ENCODE measurements around the gene KRTAP4-11.

GRCh38 chr17:41147531-41148204 is 29.5 kb upstream of the KRTAP4-11 start:
- TF ChIP-seq, protein P1, sequence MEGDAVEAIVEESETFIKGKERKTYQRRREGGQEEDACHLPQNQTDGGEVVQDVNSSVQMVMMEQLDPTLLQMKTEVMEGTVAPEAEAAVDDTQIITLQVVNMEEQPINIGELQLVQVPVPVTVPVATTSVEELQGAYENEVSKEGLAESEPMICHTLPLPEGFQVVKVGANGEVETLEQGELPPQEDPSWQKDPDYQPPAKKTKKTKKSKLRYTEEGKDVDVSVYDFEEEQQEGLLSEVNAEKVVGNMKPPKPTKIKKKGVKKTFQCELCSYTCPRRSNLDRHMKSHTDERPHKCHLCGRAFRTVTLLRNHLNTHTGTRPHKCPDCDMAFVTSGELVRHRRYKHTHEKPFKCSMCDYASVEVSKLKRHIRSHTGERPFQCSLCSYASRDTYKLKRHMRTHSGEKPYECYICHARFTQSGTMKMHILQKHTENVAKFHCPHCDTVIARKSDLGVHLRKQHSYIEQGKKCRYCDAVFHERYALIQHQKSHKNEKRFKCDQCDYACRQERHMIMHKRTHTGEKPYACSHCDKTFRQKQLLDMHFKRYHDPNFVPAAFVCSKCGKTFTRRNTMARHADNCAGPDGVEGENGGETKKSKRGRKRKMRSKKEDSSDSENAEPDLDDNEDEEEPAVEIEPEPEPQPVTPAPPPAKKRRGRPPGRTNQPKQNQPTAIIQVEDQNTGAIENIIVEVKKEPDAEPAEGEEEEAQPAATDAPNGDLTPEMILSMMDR (tag by site-specific recombination; IDR thresholded peaks at IDR 0.05), result no peak
- TF ChIP-seq ZNF521 (tag by site-specific recombination; IDR thresholded peaks at IDR 0.05) (no peak), ZNF114 (tag by site-specific recombination; IDR thresholded peaks at IDR 0.05) (no peak), ZNF311 (tag by site-specific recombination; IDR thresholded peaks at IDR 0.05; ENCODE audit: borderline replicate concordance) (no peak), MZF1 (tag by site-specific recombination; IDR thresholded peaks at IDR 0.05; ENCODE audit: borderline replicate concordance) (no peak), ZNF302 (tag by site-specific recombination; IDR thresholded peaks at IDR 0.05; ENCODE audit: low read depth) (no peak)

Data from HEK293 (cell line).